Gastroesophageal sphincter (tissue), 4 donors: Measurements from ENCODE around the gene LARP6. TPM values are rescaled to one million over a fixed set of nuclear protein-coding genes. Genes with fewer than 3 reads are reported as not detected.

Experiments
- total RNA-seq, 4 donors: library from RNA; depleted of rRNA; stranded (reverse); fragments of >200 nt; gene quantifications; one replicate each; pipeline ENCODE4 v1.1.0, GENCODE V29; 2016

LARP6 gene
- total RNA-seq, 4 donors from 2014 or later, result 43.7 to 48.2 (median 45.5) TPM

Other genes starting within 250 kb of the LARP6 start
- gene UACA, start 90.6 kb downstream of the LARP6 start, total RNA-seq, result 10 to 100 TPM; 35.9 to 78.9 (median 50.5) TPM
- 1 to 10 TPM; 1.5 to 4.6 (median 2.7) TPM for gene THAP10, start 38.3 kb upstream of the LARP6 start, total RNA-seq
- 10 to 100 TPM in 2 of 4 donors, 1 to 10 TPM in 2; 5.8 to 14.5 (median 9.2) TPM for gene LRRC49, start 38.7 kb upstream of the LARP6 start, total RNA-seq